ENCODE measurements around the gene PPIP5K2.
A peak's percentile ranks its signal among the peaks of the same experiment; 100 is the strongest.
"Not testable (repeated sequence)": the region's sequence is repeated elsewhere in the genome, so short reads cannot be mapped to it uniquely, and the experiment has no call there.

Gene PPIP5K2

GRCh38 chr5:103119765-103120606 lies at the start of gene PPIP5K2, which contains the start of gene GIN1:
Gene PPIP5K2 (plus strand): TSS chr5:103120301. CDS start chr5:103129590, 9,289 bp downstream.
Gene GIN1 (minus strand): TSS chr5:103120138. CDS start chr5:103108707, 11,431 bp downstream.
- DNase-seq (ENCODE audit: low spot score), result peak; percentile 98

GRCh38 chr5:103073500-103073899 lies 46.6 kb upstream of the PPIP5K2 start:
- not testable (repeated sequence) for DNase-seq (ENCODE audit: low spot score)

GRCh38 chr5:103075442-103075841 lies 44.7 kb upstream of the PPIP5K2 start:
- no peak for DNase-seq (ENCODE audit: low spot score)

- no peak for DNase-seq (ENCODE audit: low spot score)
These were observed 40.3 kb upstream of the PPIP5K2 start for GRCh38 chr5:103079796-103080195.

GRCh38 chr5:103086547-103086946 lies 33.6 kb upstream of the PPIP5K2 start:
- no peak for DNase-seq (ENCODE audit: low spot score)

- DNase-seq (ENCODE audit: low spot score), result no peak
These were observed 30.8 kb upstream of the PPIP5K2 start for GRCh38 chr5:103089272-103089671.

GRCh38 chr5:103090791-103091190 lies 29.3 kb upstream of the PPIP5K2 start:
- DNase-seq (ENCODE audit: low spot score), result no peak

GRCh38 chr5:103092676-103093075 lies 27.4 kb upstream of the PPIP5K2 start:
- no peak for DNase-seq (ENCODE audit: low spot score)

- DNase-seq (ENCODE audit: low spot score), result no peak
These were observed 26.4 kb upstream of the PPIP5K2 start for GRCh38 chr5:103093727-103094126.

- DNase-seq (ENCODE audit: low spot score), result no peak
These were observed 25.4 kb upstream of the PPIP5K2 start for GRCh38 chr5:103094737-103095136.

- DNase-seq (ENCODE audit: low spot score), result no peak
These were observed 21.1 kb upstream of the PPIP5K2 start for GRCh38 chr5:103098993-103099392.

GRCh38 chr5:103101079-103101750 lies 18.9 kb upstream of the PPIP5K2 start:
- DNase-seq (ENCODE audit: low spot score), result no peak

- DNase-seq (ENCODE audit: low spot score), result no peak
These were observed 17.9 kb upstream of the PPIP5K2 start for GRCh38 chr5:103102234-103102633.

- DNase-seq (ENCODE audit: low spot score), result no peak
These were observed 12.0 kb upstream of the PPIP5K2 start for GRCh38 chr5:103108086-103108485.

- DNase-seq (ENCODE audit: low spot score), result no peak
These were observed 10.8 kb upstream of the PPIP5K2 start for GRCh38 chr5:103109277-103109676.

GRCh38 chr5:103110403-103110802 lies 9.7 kb upstream of the PPIP5K2 start:
- DNase-seq (ENCODE audit: low spot score), result no peak

- no peak for DNase-seq (ENCODE audit: low spot score)
These were observed 8.6 kb upstream of the PPIP5K2 start for GRCh38 chr5:103111468-103111867.

- no peak for DNase-seq (ENCODE audit: low spot score)
These were observed 7.2 kb upstream of the PPIP5K2 start for GRCh38 chr5:103112910-103113309.

- DNase-seq (ENCODE audit: low spot score), result no peak
These were observed 5.7 kb upstream of the PPIP5K2 start for GRCh38 chr5:103114440-103114839.

GRCh38 chr5:103117471-103117991 lies 2.6 kb upstream of the PPIP5K2 start:
- no peak for DNase-seq (ENCODE audit: low spot score)

- DNase-seq (ENCODE audit: low spot score), result no peak
These were observed 884 bp upstream of the PPIP5K2 start for GRCh38 chr5:103119070-103119764.

- peak; percentile 65 for DNase-seq (ENCODE audit: low spot score)
These were observed 603 bp downstream of the PPIP5K2 start for GRCh38 chr5:103120607-103121200.
